Activated CD4-positive, alpha-beta T cell treated with anti-CD3 and anti-CD28 coated beads for 36 hours (primary cell): ENCODE results near the gene ZFHX3. TPM values are rescaled to one million over a fixed set of nuclear protein-coding genes. Genes with fewer than 3 reads are reported as not detected.

Source experiments
- ATAC-seq: fragments of 200-7000 bp; cut with Tn5 transposase; one replicate; pipeline ENCODE4 v1.10.0; 2021; ENCODE audit warnings: mild to moderate bottlenecking, moderate library complexity
- CTCF ChIA-PET: fragments of 350-600 bp; sonication (Branson Sonifier 250); formaldehyde crosslinking; loops from one replicate; lab custom pipeline; 2021; ENCODE audit warnings: antibody characterized with exemption; lab: Charles Lee
- POLR2A ChIA-PET: fragments of 350-600 bp; sonication (Branson Sonifier 250); formaldehyde crosslinking; loops from one replicate; lab custom pipeline; 2021; ENCODE audit warnings: antibody characterized with exemption, inconsistent platforms; lab: Charles Lee
- DNase-seq: peaks from one replicate; pipeline ENCODE4 v3.0.0-alpha.2; 2020
- H3K27ac Mint-ChIP-seq: one replicate; pipeline ENCODE4 v1.8.0; 2021; ENCODE audit warnings: mixed read lengths
- H3K27me3 Mint-ChIP-seq: one replicate; pipeline ENCODE4 v1.8.0; 2021; ENCODE audit warnings: mixed read lengths
- H3K36me3 Mint-ChIP-seq: one replicate; pipeline ENCODE4 v1.8.0; 2021; ENCODE audit warnings: low read depth, mixed read lengths
- H3K4me1 Mint-ChIP-seq: one replicate; pipeline ENCODE4 v1.8.0; 2021; ENCODE audit warnings: mixed read lengths
- H3K4me3 Mint-ChIP-seq: one replicate; pipeline ENCODE4 v1.8.0; 2021; ENCODE audit warnings: mild to moderate bottlenecking, moderate library complexity, mixed read lengths
- H3K9me3 Mint-ChIP-seq: one replicate; pipeline ENCODE4 v1.8.0; 2021; ENCODE audit warnings: low read depth, mixed read lengths
- intact Hi-C, 2 experiments: fragments of 100-400 bp; cut with DNase I in 1 of 2; cut with micrococcal nuclease in 1 of 2; formaldehyde crosslinking; loops; one replicate each; pipeline versions ENCODE4 v1.14.2 to v1.15.1; 2022 to 2024; cut with DNase I, micrococcal nuclease
- total RNA-seq, 2 experiments: library from RNA; stranded (reverse); gene quantifications; one replicate each; pipeline ENCODE4 v1.2.3, GENCODE V29; 2021

ZFHX3 gene
- total RNA-seq, 2 experiments from 2014 or later = 0.27 to 0.37 TPM

GRCh38 chr16:72957303-72958277 lies 90.3 kb downstream of the ZFHX3 start:
- H3K27ac Mint-ChIP-seq = no peak overlapping the region
- intact Hi-C loops = no loop called here
- H3K27me3 Mint-ChIP-seq = no peaks in the 10 kb centered on the region
- DNase-seq (no peak), ATAC-seq (no peak)
- no peaks in the 10 kb centered on the region for H3K36me3 Mint-ChIP-seq
- no peaks in the 10 kb centered on the region for H3K4me1 Mint-ChIP-seq
- no peak overlapping the region for H3K4me3 Mint-ChIP-seq
- no peaks in the 10 kb centered on the region for H3K9me3 Mint-ChIP-seq
- ChIA-PET POLR2A (no interaction called here), CTCF (interaction anchor here (0.5 to 0.6 kb wide), 2 partner anchors 95 to 290 kb away, joined by 3 read pairs; no protein-coding TSS in a partner anchor)

- H3K9me3 Mint-ChIP-seq = no peaks in the 10 kb centered on the region
- POLR2A ChIA-PET = no interaction called here
- no peak overlapping the region for H3K27ac Mint-ChIP-seq
- H3K4me3 Mint-ChIP-seq = no peak overlapping the region
- ATAC-seq (no peak), DNase-seq (no peak)
- H3K27me3 Mint-ChIP-seq = no peaks in the 10 kb centered on the region
- H3K36me3 Mint-ChIP-seq = no peaks in the 10 kb centered on the region
- no peaks in the 10 kb centered on the region for H3K4me1 Mint-ChIP-seq
- CTCF ChIA-PET = interaction anchor here (0.6 kb wide), 1 partner anchor 289 kb away, joined by 3 read pairs; no protein-coding TSS in a partner anchor
- intact Hi-C loops = no loop called here
These were observed 91.5 kb downstream of the ZFHX3 start for GRCh38 chr16:72956124-72957064.

- ChIA-PET POLR2A (no interaction called here), CTCF (no interaction called here)
- ATAC-seq (no peak), DNase-seq (no peak)
- no peak overlapping the region for H3K4me3 Mint-ChIP-seq
- H3K27ac Mint-ChIP-seq = no peak overlapping the region
- no peaks in the 10 kb centered on the region for H3K27me3 Mint-ChIP-seq
- H3K36me3 Mint-ChIP-seq = no peaks in the 10 kb centered on the region
- H3K9me3 Mint-ChIP-seq = no peaks in the 10 kb centered on the region
- intact Hi-C loops = no loop called here
- H3K4me1 Mint-ChIP-seq = no peaks in the 10 kb centered on the region
These were observed 95.1 kb downstream of the ZFHX3 start for GRCh38 chr16:72952811-72953271.

- Mint-ChIP-seq H3K4me3 (no peak overlapping the region), H3K27ac (no peak overlapping the region)
These were observed 95.5 kb downstream of the ZFHX3 start for GRCh38 chr16:72952404-72952803.

GRCh38 chr16:72951916-72952315 lies 96.0 kb downstream of the ZFHX3 start:
- H3K4me3 Mint-ChIP-seq = no peak overlapping the region
- no peaks in the 10 kb centered on the region for H3K27me3 Mint-ChIP-seq
- no peak overlapping the region for H3K27ac Mint-ChIP-seq
- H3K4me1 Mint-ChIP-seq = no peaks in the 10 kb centered on the region
- POLR2A ChIA-PET = no interaction called here
- DNase-seq (no peak), ATAC-seq (no peak)
- no peaks in the 10 kb centered on the region for H3K9me3 Mint-ChIP-seq
- intact Hi-C loops = no loop called here
- H3K36me3 Mint-ChIP-seq = no peaks in the 10 kb centered on the region
- CTCF ChIA-PET = no interaction called here

More at GRCh38 chr16:72952404-72952803, 95.5 kb downstream of the ZFHX3 start:
- POLR2A ChIA-PET = no interaction called here
- DNase-seq = no peak
- H3K9me3 Mint-ChIP-seq = no peaks in the 10 kb centered on the region
- no peaks in the 10 kb centered on the region for H3K4me1 Mint-ChIP-seq
- ATAC-seq = no peak
- intact Hi-C loops = no loop called here
- H3K27me3 Mint-ChIP-seq = no peaks in the 10 kb centered on the region
- CTCF ChIA-PET = no interaction called here
- H3K36me3 Mint-ChIP-seq = no peaks in the 10 kb centered on the region

- H3K9me3 Mint-ChIP-seq = no peaks in the 10 kb centered on the region
- no peaks in the 10 kb centered on the region for H3K27me3 Mint-ChIP-seq
- intact Hi-C loops = no loop called here
- H3K27ac Mint-ChIP-seq = no peak overlapping the region
- ATAC-seq = no peak
- ChIA-PET POLR2A (no interaction called here), CTCF (interaction anchor here (0.7 kb wide), 1 partner anchor 1522 kb away, joined by 3 read pairs; no protein-coding TSS in a partner anchor)
- no peak for DNase-seq
- H3K4me1 Mint-ChIP-seq = no peaks in the 10 kb centered on the region
- no peaks in the 10 kb centered on the region for H3K36me3 Mint-ChIP-seq
- H3K4me3 Mint-ChIP-seq = no peak overlapping the region
These were observed 97.3 kb downstream of the ZFHX3 start for GRCh38 chr16:72950669-72951068.

- Mint-ChIP-seq H3K27me3 (no peaks in the 10 kb centered on the region), H3K4me1 (no peaks in the 10 kb centered on the region), H3K36me3 (no peaks in the 10 kb centered on the region), H3K4me3 (no peak overlapping the region), H3K9me3 (no peaks in the 10 kb centered on the region), H3K27ac (no peak overlapping the region)
- CTCF ChIA-PET = interaction anchor here (0.7 kb wide), 1 partner anchor 24 kb away, joined by 3 read pairs; no protein-coding TSS in a partner anchor
- DNase-seq = no peak
- intact Hi-C loops = no loop called here
- ATAC-seq = no peak
- POLR2A ChIA-PET = no interaction called here
These were observed 99.6 kb downstream of the ZFHX3 start for GRCh38 chr16:72948238-72948829.

GRCh38 chr16:72947379-72948237 lies 100.3 kb downstream of the ZFHX3 start:
- DNase-seq = no peak
- ATAC-seq = no peak
- H3K9me3 Mint-ChIP-seq = no peaks in the 10 kb centered on the region
- no peaks in the 10 kb centered on the region for H3K27me3 Mint-ChIP-seq
- intact Hi-C loops = no loop called here
- ChIA-PET POLR2A (no interaction called here), CTCF (no interaction called here)
- no peak overlapping the region for H3K27ac Mint-ChIP-seq
- H3K36me3 Mint-ChIP-seq = no peaks in the 10 kb centered on the region
- no peaks in the 10 kb centered on the region for H3K4me1 Mint-ChIP-seq
- H3K4me3 Mint-ChIP-seq = no peak overlapping the region

GRCh38 chr16:72946474-72947194 lies 101.3 kb downstream of the ZFHX3 start:
- CTCF ChIA-PET = interaction anchor here (0.6 to 0.7 kb wide), 2 partner anchors 24 to 492 kb away, joined by 3 read pairs; no protein-coding TSS in a partner anchor
- no peak overlapping the region for H3K4me3 Mint-ChIP-seq
- no peak for ATAC-seq
- no peak for DNase-seq
- no peaks in the 10 kb centered on the region for H3K36me3 Mint-ChIP-seq
- intact Hi-C loops = no loop called here
- POLR2A ChIA-PET = no interaction called here
- no peaks in the 10 kb centered on the region for H3K4me1 Mint-ChIP-seq
- no peak overlapping the region for H3K27ac Mint-ChIP-seq
- no peaks in the 10 kb centered on the region for H3K9me3 Mint-ChIP-seq
- H3K27me3 Mint-ChIP-seq = no peaks in the 10 kb centered on the region

- no peaks in the 10 kb centered on the region for H3K9me3 Mint-ChIP-seq
- H3K27me3 Mint-ChIP-seq = no peaks in the 10 kb centered on the region
- no peak overlapping the region for H3K4me3 Mint-ChIP-seq
- no peak overlapping the region for H3K27ac Mint-ChIP-seq
- no peaks in the 10 kb centered on the region for H3K4me1 Mint-ChIP-seq
- no peaks in the 10 kb centered on the region for H3K36me3 Mint-ChIP-seq
- CTCF ChIA-PET = interaction anchor here (0.6 to 0.7 kb wide), 2 partner anchors 24 to 493 kb away, joined by 3 read pairs; no protein-coding TSS in a partner anchor
- no peak for DNase-seq
- intact Hi-C loops = no loop called here
- POLR2A ChIA-PET = no interaction called here
- no peak for ATAC-seq
These were observed 101.9 kb downstream of the ZFHX3 start for GRCh38 chr16:72946063-72946462.
